Measurements from ENCODE around the gene TXNRD1. TPM values are rescaled to one million over a fixed set of nuclear protein-coding genes. Genes with fewer than 3 reads are reported as not detected.

TXNRD1 gene
- total and polyA plus RNA-seq, 2 of the 8 experiments (the other 6 are each of a cell fraction or from before 2014, with no cell fraction given) = 56.8 to 127 TPM

- no peak for FAIRE-seq
Observed at GRCh38 chr12:104356231-104357115, 140.9 kb downstream of the TXNRD1 start.

More at GRCh38 chr12:104356231-104357115, 140.9 kb downstream of the TXNRD1 start:
- Histone ChIP-seq H2BK5ac (ENCODE audit: low read depth, low read length) (no peak overlapping the region), H3K36me3 (ENCODE audit: control insufficient read depth in 2 of 4, insufficient read depth in 4 of 4, low read length in 3 of 4) (peaks cover 0 to 4% (median 0%) of the 10 kb centered on the region in 4 experiments; a peak in 2 of 8 replicates), H2AFZ (ENCODE audit: low read length) (no peak overlapping the region), H4K8ac (ENCODE audit: extremely low read depth, insufficient read depth, low read length) (no peak overlapping the region), H3K23me2 (ENCODE audit: low read depth, low read length) (no peaks in the 10 kb centered on the region), H3K4me2 (ENCODE audit: insufficient read depth in 1 of 2, low read depth in 2 of 2, low read length in 2 of 2) (no peak overlapping the region), H4K20me1 (replicated peaks in 1 of 2; ENCODE audit: control insufficient read depth in 1 of 2, insufficient read depth in 2 of 2, low read length in 2 of 2) (no peaks in the 10 kb centered on the region), H3K23ac (ENCODE audit: insufficient read length) (no peak overlapping the region), H2AK5ac (ENCODE audit: low read depth, low read length) (no peak overlapping the region), H3K14ac (ENCODE audit: insufficient read length) (no peak overlapping the region), H3K18ac (ENCODE audit: extremely low read depth, low read length) (no peak overlapping the region), H4K91ac (replicated peaks; ENCODE audit: insufficient read length, low read length) (no peak overlapping the region), H4K5ac (ENCODE audit: insufficient read length, low read depth, low read length) (no peak overlapping the region), H3K27ac (ENCODE audit: low read depth, low read length) (no peak overlapping the region), H3K9ac (replicated peaks in 1 of 4; ENCODE audit: extremely low read depth in 1 of 4, low read depth in 3 of 4, low read length in 3 of 4) (no peak overlapping the region), H2BK12ac (ENCODE audit: low read depth, low read length) (peak overlapping the region; percentile 20; the same call in 1 of the 2 replicates), H2BK20ac (ENCODE audit: low read length) (no peak overlapping the region), H3K79me1 (ENCODE audit: low read depth, low read length) (no peaks in the 10 kb centered on the region), H2BK120ac (replicated peaks; ENCODE audit: low read depth, low read length) (no peak overlapping the region), H3K9me3 (ENCODE audit: insufficient read depth in 2 of 2, low read depth in 1 of 2, low read length in 1 of 2) (no peaks in the 10 kb centered on the region), H3K79me2 (ENCODE audit: control insufficient read depth in 1 of 2, insufficient read depth in 2 of 2, low read length in 2 of 2) (no peaks in the 10 kb centered on the region), H3K4ac (replicated peaks; ENCODE audit: insufficient read length, low read depth, low read length) (no peak overlapping the region), H2BK15ac (ENCODE audit: low read length) (no peak overlapping the region), H3K56ac (replicated peaks; ENCODE audit: insufficient read length, low read depth, low read length) (no peak overlapping the region), H3K4me3 (ENCODE audit: extremely low read depth in 1 of 4, insufficient read depth in 2 of 4, low read depth in 3 of 4, low read length in 4 of 4) (no peak overlapping the region), H3K27me3 (replicated peaks in 1 of 4; ENCODE audit: control insufficient read depth in 3 of 4, extremely low read depth in 1 of 4, insufficient read depth in 3 of 4, low read length in 3 of 4) (no peaks in the 10 kb centered on the region), H3K4me1 (replicated peaks in 1 of 4; ENCODE audit: control insufficient read depth in 3 of 4, insufficient read depth in 4 of 4, low read length in 3 of 4) (no peaks in the 10 kb centered on the region)
- POLR2A ChIA-PET (ENCODE audit: partially characterized antibody) = interaction anchor here (0.9 to 1.2 kb wide), 4 partner anchors 9 to 53 kb away, joined by 3 to 5 read pairs (median 4); partner anchors contain the start of gene EID3
- TF ChIP-seq POLR2A (IDR thresholded peaks at IDR 0.05; ENCODE audit: control extremely low read depth in 1 of 2, low read depth in 2 of 2, low read length in 2 of 2) = 0 out of 3 replicates have a peak, but pooled peaks of 1 of the 2 experiments have one; percentile 27
- no peak for TF ChIP-seq EGR1 (IDR thresholded peaks at IDR 0.05; ENCODE audit: borderline replicate concordance, low read depth, low read length)
- TF ChIP-seq TCF12 (IDR thresholded peaks at IDR 0.05; ENCODE audit: low read depth, low read length) = no peak
- CTCF ChIA-PET (ENCODE audit: partially characterized antibody) = interaction anchor here (0.9 to 1.0 kb wide), 2 partner anchors 15 to 298 kb away, joined by 3 to 5 read pairs; no protein-coding TSS in a partner anchor
- 89% methylated on average over 17 of the region's 17 CpGs; no CpG with 5 or more reads in 1 of the 2 experiments for WGBS, 2 experiments (ENCODE audit: extremely low coverage in 1 of 2, insufficient coverage in 1 of 2, insufficient read length in 1 of 2, insufficient replicate concordance in 2 of 2, low coverage in 1 of 2, low lambda C conversion rate in 2 of 2, missing lambda C conversion rate in 1 of 2)
- no peak for DNase-seq (ENCODE audit: low read depth in 1 of 2, low spot score in 2 of 2)

Measured in H1 (cell line).